SK-N-MC (cell line): ENCODE measurements around the gene HRH3.

Experiments
- DNase-seq: peaks from one replicate; pipeline ENCODE4 v3.0.0-alpha.2; 2011; ENCODE audit warnings: low read depth, low spot score
- H3K27ac ChIP-seq: fragments of 200-600 bp; sonication (generic); 2 replicates; pipeline ENCODE4 v1.5.1; 2016; ENCODE audit warnings: mixed run types
- H3K36me3 ChIP-seq: fragments of 200-600 bp; sonication (generic); 2 replicates; pipeline ENCODE4 v1.6.1; 2017; ENCODE audit warnings: antibody characterized with exemption, low read length, mixed read lengths; ENCODE audit not compliant: insufficient read depth
- H3K4me3 ChIP-seq: fragments of 200-600 bp; sonication (generic); 2 replicates; pipeline ENCODE4 v1.5.1; 2016
- H3K9ac ChIP-seq: fragments of 200-600 bp; sonication (generic); 2 replicates; pipeline ENCODE4 v1.8.0; 2017; ENCODE audit warnings: mixed run types, mixed read lengths; ENCODE audit not compliant: insufficient read length
- H3K9me3 ChIP-seq: fragments of 200-600 bp; sonication (generic); 2 replicates; pipeline ENCODE4 v1.6.1; 2017; ENCODE audit warnings: low read depth, mild to moderate bottlenecking, antibody characterized with exemption, low read length, moderate library complexity, mixed read lengths
- EZH2 ChIP-seq: fragments of 200-600 bp; sonication (generic); IDR thresholded peaks from one replicate; pipeline ENCODE4 v1.6.1; 2017; ENCODE audit warnings: antibody characterized with exemption
- FOXP2 ChIP-seq: optimal IDR thresholded peaks from 2 replicates; pipeline ENCODE3; 2011; ENCODE audit warnings: mild to moderate bottlenecking, moderate library complexity; ENCODE audit not compliant: insufficient read depth; ENCODE audit errors: extremely low read length, control extremely low read depth
- POLR2AphosphoS5 ChIP-seq: IDR thresholded peaks from 2 replicates; pipeline ENCODE4 v1.6.1; 2012; ENCODE audit warnings: mild to moderate bottlenecking, low read depth, low read length, borderline replicate concordance

HRH3 gene

GRCh38 chr20:62216636-62217566 lies 3.2 kb downstream of the HRH3 start:
- Histone ChIP-seq H3K36me3 (no peaks in the 10 kb centered on the region), H3K9me3 (no peaks in the 10 kb centered on the region), H3K4me3 (no peak overlapping the region), H3K9ac (no peak overlapping the region), H3K27ac (no peak overlapping the region)
- TF ChIP-seq EZH2 (no peak), POLR2AphosphoS5 (no peak), FOXP2 (no peak)
- no peak for DNase-seq

GRCh38 chr20:62215991-62216635 lies 4.0 kb downstream of the HRH3 start:
- no peak overlapping the region for H3K27ac ChIP-seq
- no peaks in the 10 kb centered on the region for H3K9me3 ChIP-seq
- DNase-seq: no peak
- no peak overlapping the region for H3K9ac ChIP-seq
- TF ChIP-seq POLR2AphosphoS5 (no peak), FOXP2 (no peak), EZH2 (no peak)
- no peak overlapping the region for H3K4me3 ChIP-seq
- H3K36me3 ChIP-seq: no peaks in the 10 kb centered on the region

- TF ChIP-seq EZH2 (no peak), POLR2AphosphoS5 (no peak), FOXP2 (no peak)
- Histone ChIP-seq H3K9ac (no peak overlapping the region), H3K27ac (no peak overlapping the region), H3K9me3 (no peaks in the 10 kb centered on the region), H3K4me3 (no peak overlapping the region), H3K36me3 (no peaks in the 10 kb centered on the region)
- no peak for DNase-seq
Observed at GRCh38 chr20:62215020-62215990, 4.8 kb downstream of the HRH3 start.

GRCh38 chr20:62214067-62214466 lies 6.0 kb downstream of the HRH3 start:
- no peaks in the 10 kb centered on the region for H3K36me3 ChIP-seq
- H3K9ac ChIP-seq: no peak overlapping the region
- no peak overlapping the region for H3K27ac ChIP-seq
- no peak overlapping the region for H3K4me3 ChIP-seq
- H3K9me3 ChIP-seq: no peaks in the 10 kb centered on the region
- no peak for DNase-seq
- no peak for TF ChIP-seq EZH2
- TF ChIP-seq POLR2AphosphoS5: no peak
- no peak for TF ChIP-seq FOXP2

- no peak for TF ChIP-seq FOXP2
- TF ChIP-seq EZH2: no peak
- H3K4me3 ChIP-seq: no peak overlapping the region
- no peak overlapping the region for H3K9ac ChIP-seq
- H3K27ac ChIP-seq: no peak overlapping the region
- no peaks in the 10 kb centered on the region for H3K36me3 ChIP-seq
- H3K9me3 ChIP-seq: no peaks in the 10 kb centered on the region
- DNase-seq: no peak
Observed at GRCh38 chr20:62212299-62212698, 7.8 kb downstream of the HRH3 start.

- no peak overlapping the region for H3K4me3 ChIP-seq
- no peak for DNase-seq
- no peak overlapping the region for H3K9ac ChIP-seq
- H3K36me3 ChIP-seq: no peaks in the 10 kb centered on the region
- H3K9me3 ChIP-seq: no peaks in the 10 kb centered on the region
- TF ChIP-seq POLR2AphosphoS5: no peak
- TF ChIP-seq EZH2: no peak
- TF ChIP-seq FOXP2: no peak
- no peak overlapping the region for H3K27ac ChIP-seq
Observed at GRCh38 chr20:62211769-62212288, 8.2 kb downstream of the HRH3 start.

GRCh38 chr20:62211216-62211615 lies 8.9 kb downstream of the HRH3 start:
- no peak for DNase-seq
- Histone ChIP-seq H3K27ac (no peak overlapping the region), H3K4me3 (no peak overlapping the region), H3K9ac (no peak overlapping the region), H3K9me3 (no peaks in the 10 kb centered on the region), H3K36me3 (no peaks in the 10 kb centered on the region)
- TF ChIP-seq EZH2 (no peak), FOXP2 (no peak), POLR2AphosphoS5 (no peak)
